OCI-LY1 (cell line): ENCODE measurements around the gene CPPED1.

ENCODE experiments used
- H2AFZ ChIP-seq: fragments of 200-600 bp; sonication (generic), shearing (Covaris generic); 2 replicates; pipeline ENCODE4 v1.6.0; 2014; ENCODE audit warnings: antibody characterized with exemption, mild to moderate bottlenecking, low read length
- H3F3A ChIP-seq: fragments of 200-600 bp; sonication (generic), shearing (Covaris generic); 2 replicates; pipeline ENCODE4 v1.6.0; 2014; ENCODE audit warnings: mild to moderate bottlenecking, antibody characterized with exemption, low read length, moderate library complexity; ENCODE audit not compliant: insufficient read depth
- H3K27ac ChIP-seq: fragments of 200-600 bp; sonication (generic); 2 replicates; pipeline ENCODE4 v1.5.1; 2014; ENCODE audit warnings: low read length, mixed run types, mild to moderate bottlenecking, low read depth; ENCODE audit not compliant: poor library complexity, severe bottlenecking
- H3K27me3 ChIP-seq: fragments of 200-600 bp; sonication (generic); 2 replicates; pipeline ENCODE4 v1.6.0; 2014; ENCODE audit warnings: antibody characterized with exemption, mild to moderate bottlenecking, low read length, moderate library complexity; ENCODE audit not compliant: insufficient read depth
- H3K36me3 ChIP-seq: fragments of 200-600 bp; sonication (generic); 2 replicates; pipeline ENCODE4 v1.6.1; 2014; ENCODE audit warnings: mild to moderate bottlenecking, antibody characterized with exemption, low read length, moderate library complexity, mixed read lengths; ENCODE audit not compliant: insufficient read depth
- H3K4me1 ChIP-seq: fragments of 200-600 bp; sonication (generic); 2 replicates; pipeline ENCODE4 v1.5.1; 2014; ENCODE audit warnings: mild to moderate bottlenecking, low read length, moderate library complexity; ENCODE audit not compliant: insufficient read depth, severe bottlenecking
- H3K4me2 ChIP-seq: fragments of 200-600 bp; sonication (generic), shearing (Covaris generic); 2 replicates; pipeline ENCODE4 v1.6.1; 2014; ENCODE audit warnings: low read length
- H3K4me3 ChIP-seq: fragments of 200-600 bp; sonication (generic); 2 replicates; pipeline ENCODE4 v1.5.1; 2014; ENCODE audit warnings: low read length, low read depth, mild to moderate bottlenecking, mixed read lengths; ENCODE audit not compliant: poor library complexity, severe bottlenecking
- H3K79me2 ChIP-seq: fragments of 200-600 bp; shearing (Covaris generic); 2 replicates; pipeline ENCODE4 v1.6.1; 2016; ENCODE audit warnings: mixed run types, low read length, mixed read lengths; ENCODE audit not compliant: insufficient read depth
- H3K9ac ChIP-seq: fragments of 200-600 bp; sonication (generic), shearing (Covaris generic); 2 replicates; pipeline ENCODE4 v1.6.1; 2014; ENCODE audit warnings: mild to moderate bottlenecking, low read length, mixed read lengths
- H3K9me2 ChIP-seq: fragments of 200-600 bp; sonication (generic), shearing (Covaris generic); 2 replicates; pipeline ENCODE4 v1.6.1; 2014; ENCODE audit warnings: low read depth, mild to moderate bottlenecking, low read length, mixed read lengths
- H3K9me3 ChIP-seq: fragments of 200-600 bp; shearing (Covaris generic); 2 replicates; pipeline ENCODE4 v1.6.1; 2014; ENCODE audit warnings: low read length, mixed read lengths
- H4K20me1 ChIP-seq: fragments of 200-600 bp; sonication (generic), shearing (Covaris generic); 2 replicates; pipeline ENCODE4 v1.6.0; 2016; ENCODE audit warnings: mild to moderate bottlenecking, low read length; ENCODE audit not compliant: insufficient read depth
- CTCF ChIP-seq: fragments of 200-600 bp; sonication (generic), shearing (Covaris generic); IDR thresholded peaks from 2 replicates; pipeline ENCODE4 v1.5.1; 2017; ENCODE audit warnings: mild to moderate bottlenecking, antibody characterized with exemption, low read length, moderate library complexity, mixed read lengths
- EZH2 ChIP-seq: fragments of 200-600 bp; sonication (generic), shearing (Covaris generic); IDR thresholded peaks from 2 replicates; pipeline ENCODE4 v1.8.0; 2017; ENCODE audit warnings: borderline replicate concordance, mixed run types, mild to moderate bottlenecking, antibody characterized with exemption, low read length, moderate library complexity, mixed read lengths

CPPED1 gene

GRCh38 chr16:12673466-12673865 is 130.2 kb downstream of the CPPED1 start:
- no peak overlapping the region for H3K4me3 ChIP-seq
- no peak overlapping the region for H3K9ac ChIP-seq
- TF ChIP-seq CTCF (no peak), EZH2 (no peak)
- no peak overlapping the region for H2AFZ ChIP-seq
- no peak overlapping the region for H3K4me2 ChIP-seq
- no peaks in the 10 kb centered on the region for H4K20me1 ChIP-seq
- no peaks in the 10 kb centered on the region for H3K4me1 ChIP-seq
- no peaks in the 10 kb centered on the region for H3K9me2 ChIP-seq
- H3K9me3 ChIP-seq, result no peaks in the 10 kb centered on the region
- H3K36me3 ChIP-seq, result no peaks in the 10 kb centered on the region
- H3K27ac ChIP-seq, result no peak overlapping the region
- H3K79me2 ChIP-seq, result no peaks in the 10 kb centered on the region
- no peaks in the 10 kb centered on the region for H3K27me3 ChIP-seq
- no peaks in the 10 kb centered on the region for H3F3A ChIP-seq

- Histone ChIP-seq H4K20me1 (no peaks in the 10 kb centered on the region), H3K79me2 (no peaks in the 10 kb centered on the region), H2AFZ (no peak overlapping the region), H3F3A (no peaks in the 10 kb centered on the region), H3K9me3 (no peaks in the 10 kb centered on the region), H3K9me2 (no peaks in the 10 kb centered on the region), H3K36me3 (no peaks in the 10 kb centered on the region), H3K4me2 (no peak overlapping the region), H3K4me3 (no peak overlapping the region), H3K4me1 (no peaks in the 10 kb centered on the region), H3K27ac (no peak overlapping the region), H3K27me3 (no peaks in the 10 kb centered on the region), H3K9ac (no peak overlapping the region)
- TF ChIP-seq EZH2 (no peak), CTCF (no peak)
Observed at GRCh38 chr16:12672986-12673385, 130.7 kb downstream of the CPPED1 start.

- H3K27me3 ChIP-seq, result no peaks in the 10 kb centered on the region
- H3K9me3 ChIP-seq, result peaks cover 7% of the 10 kb centered on the region; the same call in 1 of the 2 replicates
- H3K27ac ChIP-seq, result no peak overlapping the region
- H3K36me3 ChIP-seq, result no peaks in the 10 kb centered on the region
- no peak overlapping the region for H2AFZ ChIP-seq
- no peaks in the 10 kb centered on the region for H3K9me2 ChIP-seq
- H3K4me3 ChIP-seq, result no peak overlapping the region
- no peaks in the 10 kb centered on the region for H4K20me1 ChIP-seq
- H3K79me2 ChIP-seq, result no peaks in the 10 kb centered on the region
- H3F3A ChIP-seq, result no peaks in the 10 kb centered on the region
- no peak overlapping the region for H3K9ac ChIP-seq
- TF ChIP-seq EZH2 (no peak), CTCF (no peak)
- H3K4me2 ChIP-seq, result no peak overlapping the region
- no peaks in the 10 kb centered on the region for H3K4me1 ChIP-seq
Observed at GRCh38 chr16:12669908-12670307, 133.8 kb downstream of the CPPED1 start.
